AG08396 (cell line): ENCODE results near the gene CD69.
"Not testable (repeated sequence)": the region's sequence is repeated elsewhere in the genome, so short reads cannot be mapped to it uniquely, and the experiment has no call there.

Experiments
- DNase-seq: peaks from one replicate; pipeline ENCODE4 v3.0.0; 2012; ENCODE audit warnings: low spot score, mixed read lengths

Gene CD69

DNA sequence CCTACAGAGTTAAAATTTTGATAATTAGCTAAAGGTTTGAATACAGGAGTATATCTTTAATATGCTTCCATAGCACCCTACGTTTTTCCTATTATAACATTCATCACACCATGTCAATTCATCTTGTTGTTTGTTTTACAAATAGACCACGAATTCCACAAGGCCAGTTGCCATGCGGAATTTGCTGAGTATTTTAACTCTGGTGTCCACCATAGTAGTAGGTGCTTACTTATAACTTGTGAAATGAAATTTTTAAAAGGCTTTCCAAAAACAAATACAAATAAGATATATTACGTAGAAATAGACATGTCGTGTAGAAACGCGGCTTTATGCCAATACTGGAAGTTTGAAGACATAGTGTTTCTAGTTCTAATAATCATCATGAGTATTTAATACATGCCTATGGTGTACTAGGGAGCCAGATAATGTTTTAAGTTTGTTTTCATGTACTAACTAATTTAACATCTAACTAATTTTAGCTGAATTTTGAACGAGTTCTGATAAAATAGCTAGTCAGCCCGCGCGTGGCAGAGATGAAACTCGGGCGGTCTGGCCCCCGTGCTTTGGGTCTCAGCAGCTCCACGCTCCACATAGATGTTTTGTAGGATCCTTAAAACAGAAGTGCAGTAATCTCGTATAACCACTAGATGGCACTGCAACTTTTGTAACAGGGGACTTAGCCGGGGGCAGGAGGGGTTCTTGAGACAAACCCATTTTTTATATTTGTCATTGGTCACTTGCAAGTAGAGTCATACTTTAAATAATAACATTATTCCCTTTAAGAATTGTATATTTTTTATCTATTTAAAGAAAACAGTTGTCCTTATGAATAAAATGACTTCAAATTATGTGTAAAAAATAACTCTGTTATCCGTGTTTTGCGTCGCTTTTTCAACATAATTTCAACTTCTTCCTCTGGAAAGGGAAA is 10.2 kb downstream of the CD69 start:
- peak; percentile 59 for DNase-seq

DNA sequence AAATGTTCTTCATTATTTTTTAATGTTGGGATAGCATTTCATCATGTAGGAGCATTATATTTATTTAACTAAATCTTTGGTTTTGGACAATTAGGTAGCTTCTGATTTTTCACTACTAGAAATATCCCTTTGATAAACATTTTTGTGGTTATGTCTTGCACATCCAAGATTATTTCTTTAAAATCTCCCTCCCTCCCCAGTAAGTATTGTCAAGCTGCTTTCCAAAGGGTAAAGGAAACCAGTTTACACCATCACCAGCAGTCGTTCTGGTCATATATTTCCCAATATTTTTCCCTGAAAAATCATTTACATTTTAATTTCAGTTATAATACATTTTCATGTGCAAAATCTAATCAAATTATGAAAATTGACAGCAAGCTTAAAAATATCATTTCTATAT is 11.1 kb downstream of the CD69 start:
- no peak for DNase-seq

DNA sequence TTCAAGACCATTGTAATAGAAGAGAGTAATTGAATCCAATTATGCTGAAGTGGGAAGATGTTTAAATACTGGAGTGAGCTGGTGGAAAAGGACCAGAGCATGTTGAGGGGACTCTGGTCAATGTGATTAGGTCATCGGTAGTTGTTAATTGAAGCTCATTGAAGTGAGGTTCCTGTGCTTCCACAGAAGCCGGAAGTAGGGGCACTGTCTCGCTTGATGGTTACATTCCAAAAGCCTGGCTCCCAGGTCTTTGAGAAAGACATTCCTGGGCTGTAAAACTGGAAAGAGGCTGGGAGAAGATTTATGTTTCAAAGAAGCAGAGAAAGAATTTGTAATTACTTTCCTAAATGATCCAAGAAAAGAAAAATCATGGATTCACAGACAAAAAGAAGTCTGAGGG is 15.5 kb downstream of the CD69 start:
- no peak for DNase-seq

DNA sequence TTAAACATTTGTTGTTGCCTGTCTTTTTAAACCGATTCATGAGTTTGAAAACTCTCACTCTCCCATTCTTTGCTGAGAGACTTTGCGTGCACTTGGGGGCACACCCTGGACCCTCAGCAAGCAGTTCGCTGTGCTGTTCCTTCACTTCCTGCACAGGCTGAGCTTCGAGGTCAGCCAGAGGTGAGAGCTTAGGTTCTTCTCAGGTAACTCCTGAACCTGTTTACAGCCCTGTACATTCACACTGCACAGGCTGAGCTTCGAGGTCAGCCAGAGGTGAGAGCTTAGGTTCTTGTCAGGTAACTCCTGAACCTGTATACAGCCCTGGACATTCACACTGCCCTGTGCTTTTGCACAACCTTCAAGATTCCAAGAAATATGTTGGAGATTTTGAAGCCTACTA is 18.0 kb downstream of the CD69 start:
- DNase-seq, result no peak

DNA sequence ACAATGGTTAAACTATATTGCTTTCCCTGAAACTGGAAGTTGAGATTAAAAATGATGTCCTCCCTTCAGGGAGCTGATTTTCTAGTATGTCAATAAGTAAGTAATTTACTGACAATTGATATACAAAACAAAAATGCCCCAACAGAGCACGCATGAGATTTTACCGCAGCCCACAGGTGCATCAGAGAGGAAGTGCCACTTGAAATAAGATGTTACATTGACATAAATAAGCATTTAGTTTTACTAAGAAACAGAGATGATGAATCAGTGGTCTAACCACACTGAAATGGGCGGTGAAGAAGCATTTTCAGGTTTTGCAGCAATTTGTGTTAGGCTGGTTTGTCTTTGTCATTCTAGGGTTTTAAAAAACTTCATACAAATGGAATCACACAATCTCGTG is 19.0 kb downstream of the CD69 start:
- no peak for DNase-seq

DNA sequence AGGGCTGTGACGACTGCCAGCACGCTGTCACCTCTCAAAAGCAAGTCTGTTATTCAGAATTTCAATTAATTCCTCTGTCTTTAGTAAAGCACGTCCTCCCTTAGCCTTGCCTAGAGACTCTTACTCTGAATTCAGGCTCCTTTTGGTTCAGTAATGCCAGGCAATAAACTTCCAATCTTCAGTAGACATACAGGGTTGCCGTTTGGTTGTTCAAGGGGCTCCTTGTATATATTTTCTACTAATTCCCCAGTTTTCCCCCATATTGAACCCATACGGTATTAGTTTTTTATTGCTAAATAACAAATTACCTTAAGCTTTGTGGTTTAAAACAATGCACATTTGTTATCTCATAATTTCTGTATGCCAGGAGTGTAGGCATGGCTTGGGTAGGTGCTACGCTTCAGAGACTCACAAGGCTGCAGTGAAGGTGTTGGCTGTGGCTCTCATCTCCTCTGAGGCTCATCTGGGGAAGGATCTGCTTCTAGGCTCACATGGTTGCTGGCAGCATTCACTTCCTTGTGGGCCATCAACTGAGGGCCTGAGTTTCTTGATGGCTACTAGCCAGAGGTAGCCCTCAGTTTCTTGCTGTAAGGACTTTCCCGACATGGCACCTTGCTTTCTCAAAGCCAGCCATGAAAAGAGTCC is 20.5 kb downstream of the CD69 start:
- no peak for DNase-seq

DNA sequence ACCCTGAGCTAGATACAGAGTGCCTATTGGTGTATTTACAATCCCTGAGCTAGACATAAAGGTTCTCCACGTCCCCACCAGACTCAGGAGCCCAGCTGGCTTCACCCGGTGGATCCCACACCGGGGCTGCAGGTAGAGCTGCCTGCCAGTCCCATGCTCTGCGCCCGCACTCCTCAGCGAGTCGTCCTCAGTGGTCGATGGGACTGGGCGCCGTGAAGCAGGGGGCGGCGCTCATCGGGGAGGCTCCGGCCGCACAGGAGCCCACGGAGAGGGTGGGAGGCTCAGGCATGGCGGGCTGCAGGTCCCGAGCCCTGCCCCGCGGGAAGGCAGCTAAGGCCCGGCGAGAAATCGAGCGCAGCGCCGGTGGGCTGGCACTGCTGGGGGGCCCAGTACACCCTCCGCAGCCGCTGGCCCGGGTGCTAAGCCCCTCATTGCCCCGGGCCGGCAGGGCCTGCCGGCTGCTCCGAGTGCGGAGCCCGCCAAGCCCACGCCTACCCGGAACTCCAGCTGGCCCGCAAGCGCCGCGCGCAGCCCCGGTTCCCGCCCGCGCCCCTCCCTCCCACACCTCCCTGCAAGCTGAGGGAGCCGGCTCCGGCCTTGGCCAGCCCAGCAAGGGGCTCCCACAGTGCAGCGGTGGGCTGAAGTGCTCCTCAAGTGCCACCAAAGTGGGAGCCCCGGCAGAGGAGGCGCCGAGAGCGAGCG is 21.1 kb downstream of the CD69 start:
- not testable (repeated sequence) for DNase-seq

DNA sequence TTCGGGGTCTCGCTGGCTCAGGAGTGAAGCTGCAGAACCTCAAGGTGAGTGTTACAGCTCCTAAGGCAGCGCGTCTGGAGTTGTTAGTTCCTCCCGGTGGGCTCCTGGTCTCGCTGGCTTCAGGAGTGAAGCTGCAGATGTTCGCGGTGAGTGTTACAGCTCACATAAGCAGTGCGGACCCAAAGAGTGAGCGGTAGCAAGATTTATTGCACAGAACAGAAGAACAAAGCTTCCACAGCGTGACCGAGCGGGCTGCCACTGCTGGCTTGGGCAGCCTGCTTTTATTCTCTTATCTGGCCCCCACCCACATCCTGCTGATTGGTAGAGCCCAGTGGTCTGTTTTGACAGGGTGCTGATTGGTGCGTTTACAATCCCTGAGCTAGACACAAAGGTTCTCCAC is 21.8 kb downstream of the CD69 start:
- not testable (repeated sequence) for DNase-seq

DNA sequence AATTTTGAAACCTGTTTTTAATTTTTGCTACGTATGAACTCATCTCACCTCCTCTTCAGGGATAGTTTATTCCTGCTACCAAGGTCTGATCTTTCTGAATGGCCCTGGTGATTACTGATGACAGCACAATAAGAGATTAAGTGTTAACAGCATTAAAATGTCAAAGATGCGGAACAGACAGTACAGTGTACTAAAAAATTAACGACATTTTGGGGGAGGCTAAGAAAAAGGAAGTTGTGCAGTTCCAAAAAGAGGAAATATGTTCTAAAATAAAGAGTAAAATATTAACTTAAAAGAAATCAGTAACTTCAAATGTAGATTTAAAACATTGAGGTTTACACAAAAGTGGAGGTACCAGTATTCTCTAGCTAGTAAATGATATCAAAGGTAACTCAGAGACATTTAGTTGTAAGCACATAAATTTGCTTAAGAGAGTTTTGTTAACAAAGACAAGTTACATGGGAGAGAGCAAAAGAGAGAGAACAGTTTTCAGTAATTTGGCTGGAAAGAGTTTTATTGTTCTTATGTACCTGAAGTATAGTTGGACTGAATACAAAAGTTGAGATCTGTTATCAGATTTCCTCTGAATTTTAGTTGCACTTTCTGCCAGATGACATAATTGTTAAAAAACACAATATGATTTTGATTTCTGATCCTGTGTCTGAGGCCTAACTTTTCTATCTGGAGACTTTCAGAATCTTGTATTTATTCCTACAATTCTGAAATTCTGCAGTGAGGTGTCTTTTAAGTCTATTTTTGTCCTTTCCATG is 23.6 kb downstream of the CD69 start:
- DNase-seq, result no peak

DNA sequence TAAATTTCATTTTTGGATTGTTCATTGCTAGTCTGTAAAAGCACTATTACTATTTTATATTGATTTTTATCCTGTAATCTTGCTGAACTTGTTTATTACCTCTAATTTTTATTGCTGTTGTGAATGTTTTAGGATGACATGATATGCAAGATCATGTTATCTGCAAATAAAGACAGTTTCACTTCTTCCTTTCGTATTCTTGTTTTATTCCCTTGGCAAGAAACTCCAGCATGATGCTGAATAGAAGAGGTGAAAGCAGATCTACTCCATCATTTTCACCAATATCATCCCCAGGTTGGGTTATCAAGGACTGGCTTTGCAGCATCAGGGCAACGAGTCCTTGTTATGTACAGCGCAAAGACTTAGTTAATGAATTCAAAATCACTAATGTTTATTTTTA is 25.1 kb downstream of the CD69 start:
- no peak for DNase-seq

DNA sequence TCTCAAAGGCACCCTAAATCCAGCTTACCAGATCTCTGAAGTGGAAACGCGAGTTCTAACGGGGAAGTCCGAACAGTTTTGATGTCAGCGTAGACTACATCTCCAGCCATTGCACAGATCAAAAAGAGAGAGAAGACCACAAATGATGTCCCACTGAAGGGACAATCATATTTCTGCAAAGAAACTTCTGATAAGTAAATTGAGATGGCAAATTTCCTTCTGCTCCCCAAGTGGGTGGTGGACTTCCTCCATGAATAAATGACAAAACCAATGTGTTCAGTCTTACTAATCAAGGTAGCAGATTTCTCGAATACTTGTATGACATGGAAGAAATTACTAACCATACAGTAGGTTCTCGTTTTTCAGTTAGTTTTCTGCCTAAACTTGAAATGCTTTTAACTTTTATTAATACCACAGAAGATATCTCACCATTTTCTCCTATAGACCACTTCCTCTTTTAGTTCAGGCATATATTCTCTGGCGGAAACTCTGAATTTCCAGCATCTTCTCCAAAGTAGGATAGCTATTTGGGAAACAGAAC is 27.7 kb downstream of the CD69 start, which contains the start of gene CLECL1:
CLECL1 (minus strand) TSS at position 177 of the 541 bp plus-strand sequence.
- DNase-seq, result no peak

DNA sequence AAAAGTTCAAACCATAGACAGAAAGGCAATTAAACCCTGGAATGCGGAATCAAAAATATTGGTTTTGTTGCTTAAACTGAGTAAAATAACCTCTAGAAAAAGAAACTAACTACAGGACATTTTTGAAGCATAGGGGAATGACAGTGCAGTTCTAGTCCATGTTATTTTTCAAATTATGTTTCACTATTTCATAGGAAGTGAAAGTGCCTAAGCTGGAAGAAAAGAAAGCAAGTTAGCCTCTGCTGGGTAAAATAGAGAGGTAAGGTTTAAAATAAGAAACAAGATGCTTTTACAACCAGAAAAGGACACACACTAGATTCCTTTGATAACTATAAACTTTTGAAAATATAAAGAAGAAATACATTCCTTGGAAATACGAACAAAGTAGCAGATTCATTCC is 28.9 kb downstream of the CD69 start:
- DNase-seq, result no peak

DNA sequence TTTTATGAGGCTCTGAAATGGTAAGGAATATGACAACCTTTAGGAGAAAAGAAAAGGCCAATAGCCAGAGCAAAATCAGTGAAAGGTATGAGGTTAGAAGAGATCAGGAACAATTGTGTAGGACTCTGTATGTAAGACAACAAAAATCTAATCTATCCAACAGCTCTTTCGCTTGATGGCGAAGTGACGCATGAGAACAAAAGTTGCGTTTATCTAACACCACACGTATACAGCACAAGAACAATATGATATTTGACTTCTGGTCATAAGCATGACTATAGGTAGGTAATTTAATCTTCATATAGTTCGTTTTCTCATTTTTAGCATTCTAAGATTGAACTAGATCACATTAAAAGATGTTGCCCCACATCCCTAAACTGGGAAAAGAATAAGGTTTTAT is 29.3 kb downstream of the CD69 start:
- no peak for DNase-seq

DNA sequence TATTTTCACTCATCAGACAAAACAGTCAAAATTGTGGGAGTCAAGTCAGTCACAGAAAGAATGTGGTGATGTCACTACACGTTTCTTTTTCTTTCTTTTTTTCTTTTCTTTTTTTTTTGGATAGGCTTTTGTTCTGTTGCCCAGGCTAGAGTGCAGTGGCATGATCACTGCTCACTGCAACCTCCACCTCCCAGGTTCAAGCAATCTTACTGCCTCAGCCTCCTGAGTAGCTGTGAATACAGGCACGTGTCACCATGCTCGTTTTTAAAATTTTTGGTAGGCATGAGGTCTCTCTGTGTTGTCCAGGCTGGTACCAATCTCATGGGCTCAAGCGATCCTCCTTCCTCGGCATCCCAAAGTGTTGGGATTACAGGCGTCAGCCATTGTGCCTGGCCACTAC is 30.1 kb downstream of the CD69 start:
- DNase-seq, result no peak

DNA sequence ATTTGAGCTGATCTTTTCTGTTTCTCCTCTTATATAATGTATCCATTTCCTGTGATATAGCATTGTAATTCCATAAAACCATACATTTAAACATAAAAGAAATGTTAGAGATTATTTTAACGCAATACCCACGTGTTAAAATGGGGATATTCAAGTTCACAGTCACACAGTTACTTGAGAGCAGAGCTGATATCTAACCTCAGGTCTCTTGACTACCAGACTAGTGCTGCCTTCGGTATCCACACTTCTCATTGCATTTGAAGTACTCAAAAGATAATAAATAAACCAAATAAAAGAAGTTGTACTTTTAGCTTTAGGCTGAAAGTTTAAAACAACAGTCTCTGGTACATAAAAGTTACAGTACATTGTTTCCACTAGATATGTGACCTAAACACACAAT is 30.7 kb downstream of the CD69 start:
- DNase-seq, result no peak

DNA sequence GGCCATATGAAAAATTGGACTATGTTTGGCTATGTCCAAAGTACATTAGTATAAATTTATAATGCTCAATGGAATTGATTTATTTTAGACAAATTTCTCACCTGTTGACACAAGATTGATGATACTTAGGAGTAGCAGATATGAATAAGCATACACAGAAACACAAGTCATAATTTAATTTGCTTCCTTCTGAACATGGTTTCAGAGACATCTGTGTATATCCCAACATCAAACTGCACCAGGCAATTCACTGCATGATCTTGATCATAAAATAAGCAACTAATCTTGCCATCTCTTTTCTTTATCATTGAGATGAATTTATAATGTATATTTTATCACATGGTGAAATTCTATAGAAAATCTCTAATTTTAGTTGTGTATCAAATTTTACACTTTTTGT is 31.6 kb downstream of the CD69 start:
- DNase-seq, result no peak

DNA sequence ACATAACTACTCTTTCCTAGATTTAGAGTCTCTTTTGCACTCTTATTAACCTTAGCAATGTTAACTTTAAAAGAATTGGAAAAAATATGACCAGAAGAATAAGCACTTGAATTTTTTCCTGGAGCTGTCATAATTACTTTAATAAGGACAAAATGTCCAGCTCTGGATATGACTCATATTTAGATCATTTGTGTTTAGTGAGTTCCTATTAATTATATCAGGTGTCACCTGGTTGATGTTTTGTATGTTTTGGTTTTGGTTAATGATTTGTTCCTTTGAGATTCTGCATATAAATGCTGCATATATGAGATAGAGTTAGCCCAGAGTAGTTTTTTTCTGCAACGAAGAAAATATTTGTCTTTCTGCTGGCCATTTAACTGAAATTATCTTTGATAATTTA is 32.9 kb downstream of the CD69 start:
- no peak for DNase-seq

DNA sequence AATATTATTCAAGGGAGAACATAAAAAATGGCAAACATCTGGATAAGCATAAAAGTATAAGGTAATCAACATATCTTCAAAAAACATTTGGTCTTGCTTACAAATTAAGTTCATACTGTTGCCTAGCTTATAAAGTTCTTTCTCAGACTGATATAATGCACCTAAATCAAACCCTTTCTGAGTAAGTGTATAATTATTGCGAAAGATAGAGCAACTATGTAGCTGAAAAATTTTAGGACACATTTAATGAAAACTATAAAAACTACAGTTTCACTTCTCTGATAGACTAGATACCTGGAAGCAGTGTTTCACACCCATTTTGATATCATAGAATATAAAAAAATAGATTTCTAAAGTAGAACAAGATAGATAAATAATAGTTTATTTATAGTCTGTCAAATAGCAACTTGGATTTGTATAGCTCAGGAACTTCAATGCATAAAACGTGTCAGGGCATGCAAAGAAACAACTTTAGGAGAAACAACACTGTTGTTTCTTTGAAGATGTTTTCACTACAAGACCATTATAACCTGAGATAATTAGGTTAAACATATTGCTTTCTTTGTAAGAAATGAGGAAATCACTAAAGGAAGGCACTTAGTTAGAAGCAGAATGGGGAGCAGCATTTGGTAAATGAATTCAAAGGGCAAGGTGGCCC is 35.4 kb downstream of the CD69 start:
- no peak for DNase-seq

DNA sequence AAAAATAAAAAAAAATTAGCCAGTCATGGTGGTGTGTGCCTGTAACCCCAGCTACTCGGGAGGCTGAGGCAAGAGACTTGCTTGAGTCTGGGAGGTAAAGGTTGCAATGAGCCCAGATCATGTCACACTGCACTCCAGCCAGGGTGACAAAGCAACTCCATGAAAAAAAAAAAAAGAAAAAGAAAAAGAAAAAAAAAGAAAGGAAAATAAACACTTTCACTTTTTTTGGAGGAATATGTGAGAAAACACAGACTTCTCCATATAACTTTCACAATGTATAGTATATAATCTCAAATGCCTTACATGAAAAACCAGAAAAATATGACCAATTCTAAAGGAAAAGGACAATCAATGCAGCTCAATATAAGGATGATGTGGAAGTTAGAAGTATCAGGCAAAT is 36.7 kb downstream of the CD69 start:
- DNase-seq, result no peak

DNA sequence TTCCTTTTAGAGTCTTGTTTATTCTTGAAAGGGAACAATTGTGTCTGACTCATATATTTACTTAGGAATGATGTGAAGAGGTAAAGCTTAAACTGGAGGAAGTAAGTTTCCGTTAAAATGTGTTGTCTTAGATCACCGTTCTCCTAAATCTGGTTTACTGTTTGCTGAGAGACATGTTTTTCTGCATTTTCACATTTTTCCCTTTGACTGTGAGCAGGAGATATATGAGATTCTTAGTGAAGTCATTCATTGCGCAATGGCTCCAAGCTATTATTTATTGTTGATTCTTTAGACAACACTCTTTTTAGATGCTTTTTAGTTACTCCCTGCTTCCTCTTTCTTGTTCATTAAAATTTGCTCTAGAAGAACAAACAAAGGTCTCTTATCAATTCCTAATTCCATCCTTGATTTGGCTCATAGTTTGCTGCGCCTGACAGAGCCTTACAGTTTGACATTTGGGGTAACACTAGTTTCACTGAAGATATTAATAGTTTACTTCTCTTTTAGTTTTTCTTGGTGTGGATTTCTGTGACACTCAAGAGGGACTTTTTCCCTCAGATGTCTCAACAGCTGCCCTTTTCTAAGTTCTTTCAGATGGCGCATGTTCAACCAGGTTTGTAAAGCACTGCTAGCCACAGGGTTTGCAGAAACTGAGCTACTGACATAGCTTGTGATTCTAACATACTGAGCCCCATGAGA is 39.2 kb downstream of the CD69 start:
- DNase-seq, result no peak

DNA sequence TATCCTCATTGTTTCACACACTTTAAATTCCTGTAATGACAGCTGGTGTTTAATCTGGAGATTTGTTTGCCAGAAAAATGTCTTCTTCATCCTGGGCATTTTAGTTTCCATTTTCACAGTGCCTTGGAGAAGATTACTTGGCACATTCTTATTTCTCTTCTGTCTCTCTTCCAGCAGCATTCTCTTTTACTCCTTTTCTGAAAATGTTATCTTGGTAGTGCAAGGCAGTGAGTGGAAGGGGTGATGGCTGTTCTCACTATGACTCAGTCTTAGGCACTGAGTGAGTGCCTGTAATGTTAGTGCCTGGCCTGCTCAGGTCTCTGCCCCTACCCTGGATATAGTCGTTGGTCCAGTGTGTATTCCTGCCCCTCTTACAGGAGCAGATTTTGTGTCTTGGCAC is 40.9 kb downstream of the CD69 start:
- DNase-seq, result no peak
